Hematopoietic multipotent progenitor cell treated with erythropoietin and hydrocortisone succinate and interleukin-3 and kit ligand, for 8 days (in vitro differentiated cells): ENCODE results near the gene KIRREL1.
A peak's percentile ranks its signal among the peaks of the same experiment; 100 is the strongest.

Source experiments
- DNase-seq: peaks from one replicate; pipeline ENCODE4 v3.0.0-alpha.2; 2015

KIRREL1 gene

DNA sequence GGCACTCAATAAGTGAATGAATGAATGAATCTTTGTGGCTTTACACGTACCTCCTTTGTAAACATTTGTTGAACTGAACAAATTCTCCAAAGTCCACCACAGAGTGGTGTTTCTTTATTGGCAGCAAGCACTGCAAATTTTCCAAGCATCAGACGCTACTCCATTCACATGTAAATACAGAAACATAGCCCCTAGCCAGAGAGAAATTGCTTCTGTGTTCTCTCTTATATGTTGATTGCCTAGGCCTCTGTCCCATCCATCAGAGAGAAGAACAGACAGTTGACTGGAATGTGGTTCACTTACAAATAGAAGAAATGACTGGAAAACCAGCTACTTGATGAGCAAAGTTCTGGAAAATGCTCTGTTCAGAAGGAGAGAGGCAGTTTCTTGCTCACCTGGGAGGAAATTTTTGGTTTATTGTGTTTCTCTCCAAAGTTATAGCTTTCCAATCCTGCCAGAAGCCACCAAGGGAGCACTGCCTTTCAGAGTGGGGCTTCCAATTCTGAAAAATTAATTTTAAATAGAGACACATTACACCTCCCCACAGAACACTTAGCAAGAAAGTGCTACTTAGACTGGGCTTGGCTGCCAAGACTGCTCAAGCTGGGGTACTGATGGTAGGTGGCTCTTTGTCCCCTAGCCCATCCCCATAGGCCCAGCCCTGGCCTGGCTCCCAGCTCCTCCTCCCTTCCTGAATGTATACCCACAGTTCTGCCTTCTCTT is 18.1 kb upstream of the KIRREL1 start:
- no peak for DNase-seq

DNA sequence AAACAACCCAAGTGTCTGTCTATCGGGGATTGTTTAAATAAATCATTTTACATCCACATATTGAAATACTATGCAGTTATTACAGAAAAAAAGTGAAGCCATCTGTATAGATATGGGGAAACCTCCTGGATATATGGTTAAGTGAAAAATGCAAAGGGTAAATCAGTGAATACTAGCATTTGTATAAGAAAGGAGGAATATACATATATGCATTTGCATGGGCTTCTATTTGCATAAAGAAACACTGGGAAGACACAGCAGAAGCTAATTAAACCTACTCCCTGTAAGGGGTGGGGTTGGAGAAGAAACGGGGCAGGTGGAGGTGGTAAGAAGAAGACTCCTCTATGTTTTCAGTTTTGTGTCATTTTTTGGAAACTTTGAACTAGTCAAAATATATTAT is 16.6 kb upstream of the KIRREL1 start:
- no peak for DNase-seq

DNA sequence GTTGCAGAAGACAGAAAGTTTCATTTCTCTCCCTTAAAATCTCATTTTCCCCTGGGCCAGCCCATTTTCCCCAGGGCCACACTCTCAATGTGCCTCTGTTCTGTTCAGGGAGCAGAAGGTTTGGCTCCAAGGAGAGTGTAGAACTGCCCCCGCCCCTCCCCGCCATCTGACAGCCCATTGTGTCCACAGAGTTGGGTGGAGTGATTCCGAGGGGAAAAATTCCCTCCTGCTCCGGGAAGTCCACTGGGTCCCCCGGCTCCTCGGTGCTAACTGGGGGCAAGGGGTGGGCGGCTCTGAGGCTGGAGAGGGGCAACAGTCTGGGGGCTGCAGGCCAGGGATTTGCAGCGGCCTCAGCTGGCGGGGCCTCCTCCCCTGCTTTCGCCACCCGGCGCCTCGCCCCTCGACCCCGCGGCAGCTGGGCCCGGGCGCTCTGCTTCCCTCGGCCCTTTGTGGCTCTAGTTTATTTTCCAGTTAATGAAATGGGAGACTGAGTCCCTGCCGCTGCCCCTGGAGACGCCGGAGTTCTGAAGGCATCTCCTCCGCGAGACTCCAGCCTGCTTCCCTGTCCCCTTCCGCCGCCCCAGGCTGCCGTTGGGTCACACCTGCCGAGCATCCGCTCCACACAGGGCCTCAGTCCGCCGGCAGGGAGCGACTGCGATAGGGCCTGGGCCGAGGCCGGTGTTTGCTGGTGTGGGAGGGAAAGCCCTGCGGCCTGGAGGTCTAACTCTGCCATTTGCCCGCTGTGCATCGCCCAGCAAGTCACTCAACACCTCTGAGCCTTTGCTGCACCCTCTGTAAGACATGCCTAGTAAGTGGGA is 14.7 kb upstream of the KIRREL1 start:
- DNase-seq = no peak

DNA sequence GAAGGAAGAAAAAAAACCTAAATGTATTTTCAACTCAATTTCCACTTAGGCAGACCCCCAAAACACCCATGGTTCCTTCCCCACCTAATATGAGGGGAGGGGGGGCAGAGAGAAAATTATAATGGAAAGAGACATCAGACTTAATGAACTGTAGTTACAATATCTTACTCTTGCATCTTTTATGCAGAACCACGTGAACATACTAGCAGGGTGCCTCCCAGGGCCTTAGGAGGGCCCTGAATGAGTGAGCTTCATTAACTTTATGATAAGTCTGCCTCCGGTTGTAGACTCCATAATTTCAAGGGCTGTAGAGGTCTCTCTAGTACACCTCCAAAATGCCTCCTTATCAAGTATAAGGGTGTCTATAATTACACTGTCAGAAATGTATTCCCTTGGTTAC is 11.3 kb upstream of the KIRREL1 start:
- no peak for DNase-seq

DNA sequence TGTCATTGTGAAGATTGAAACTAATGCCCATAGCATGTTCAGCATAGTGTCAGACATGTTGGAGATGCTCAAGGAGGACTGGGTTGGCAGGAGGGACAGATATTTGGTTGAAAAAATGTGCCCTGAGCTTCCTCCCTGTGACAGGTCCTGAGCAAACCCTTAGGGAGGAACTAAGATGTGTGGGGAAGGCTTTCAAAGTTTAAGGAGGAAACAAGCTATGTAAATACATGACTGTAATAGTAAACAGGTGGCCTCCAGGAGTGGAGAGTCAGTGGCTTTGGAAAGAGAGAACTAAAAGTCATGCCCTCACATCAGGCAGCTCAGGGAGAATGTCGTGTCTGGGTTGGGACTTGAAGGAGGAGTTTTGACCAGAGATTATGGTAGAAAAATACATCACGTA is 9.7 kb upstream of the KIRREL1 start:
- DNase-seq = no peak

DNA sequence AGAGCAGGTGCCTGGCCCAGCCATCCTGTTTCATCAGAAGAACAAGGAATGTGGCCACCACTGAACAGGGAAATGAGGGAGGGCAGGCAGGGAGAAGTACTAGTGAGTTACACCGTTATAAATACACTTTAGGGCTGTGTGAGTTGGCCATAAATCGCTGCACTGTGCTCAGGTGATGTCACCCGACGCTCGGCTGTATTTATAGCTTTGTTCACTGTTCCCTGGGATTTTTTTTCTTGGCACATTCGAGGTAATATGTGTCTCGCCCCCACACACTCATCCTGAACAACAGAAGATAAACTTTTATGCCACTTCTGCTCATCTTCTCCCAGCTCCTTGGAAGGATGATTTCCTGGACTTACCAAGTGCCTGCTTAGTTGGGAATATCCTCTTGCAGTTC is 9.0 kb upstream of the KIRREL1 start:
- DNase-seq = no peak

DNA sequence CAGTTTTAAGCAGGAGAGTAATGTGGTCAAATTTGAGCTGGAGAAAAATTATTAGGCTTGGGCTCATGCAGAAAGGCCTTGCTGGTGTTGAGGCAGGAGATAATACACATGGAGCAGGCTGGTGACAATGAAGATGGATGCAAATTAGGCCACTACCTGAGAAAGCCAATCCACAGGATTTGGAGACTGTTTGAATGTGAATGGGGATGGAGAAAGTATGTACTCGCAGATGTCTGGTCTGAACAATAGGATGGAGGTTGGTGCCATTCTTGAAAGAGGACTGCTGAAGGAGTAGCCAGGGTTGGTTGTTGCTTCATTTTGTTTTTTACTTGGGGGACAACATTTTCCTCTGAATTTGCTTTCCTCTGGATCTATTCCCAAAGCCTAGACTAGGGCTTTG is 8.0 kb upstream of the KIRREL1 start:
- no peak for DNase-seq

DNA sequence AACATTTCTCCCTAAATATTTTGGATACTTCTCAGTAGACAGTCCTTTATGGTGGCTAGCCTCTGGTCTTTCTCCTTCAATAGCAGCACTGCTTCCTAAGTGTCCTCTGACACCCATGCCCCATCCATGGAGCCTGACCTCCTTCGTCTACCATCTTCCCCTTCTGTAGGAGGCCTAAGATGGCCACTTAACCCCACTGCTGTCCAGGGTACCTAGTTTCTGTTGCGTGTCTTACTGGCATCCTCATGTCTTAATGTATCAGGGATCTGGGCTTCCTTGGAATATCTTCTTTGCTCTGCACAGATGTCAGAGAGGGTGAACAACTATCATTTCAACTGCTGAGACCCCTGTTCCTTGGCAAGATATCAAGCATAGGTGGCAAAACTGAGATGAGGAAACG is 5.4 kb upstream of the KIRREL1 start:
- no peak for DNase-seq

DNA sequence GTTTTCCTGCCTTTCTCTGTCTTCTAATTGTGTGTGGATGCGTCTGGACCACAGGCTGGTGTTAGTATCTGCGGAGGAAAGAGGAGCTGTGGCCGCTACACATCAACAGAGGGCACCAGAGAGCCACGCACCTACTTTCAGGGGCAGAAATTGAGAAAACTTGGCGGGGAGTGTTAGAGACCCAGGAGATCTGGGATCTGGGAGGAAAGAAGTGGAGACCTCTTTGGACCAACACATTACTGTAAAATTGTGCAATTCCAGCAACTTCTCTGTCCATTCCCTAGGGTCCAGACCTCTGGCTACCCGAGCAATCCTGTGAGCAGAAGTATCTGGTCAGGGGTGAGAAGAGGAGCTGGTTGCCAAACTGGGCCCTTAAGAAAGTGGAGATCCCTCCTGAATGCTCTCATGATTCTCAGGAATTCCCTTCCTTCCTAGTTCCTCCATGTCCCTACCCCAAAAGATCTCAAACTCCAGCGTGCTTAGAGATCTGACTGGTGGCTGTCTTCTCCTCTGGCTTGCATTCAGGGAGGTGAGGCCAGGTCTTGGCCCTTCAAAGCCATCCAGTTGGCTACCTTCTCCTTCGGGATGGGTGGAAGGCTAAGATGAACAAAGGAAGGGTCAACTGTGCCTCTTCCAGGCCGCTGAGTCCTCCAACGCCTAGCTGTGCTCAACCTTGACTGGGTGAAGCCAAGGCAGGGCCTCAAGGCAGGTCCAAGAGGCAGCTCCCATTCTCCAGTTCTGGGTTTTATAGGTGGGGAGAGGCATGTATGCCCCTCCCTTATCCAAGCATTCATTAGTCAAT is 1.2 kb upstream of the KIRREL1 start:
- DNase-seq = peak; percentile 53

DNA sequence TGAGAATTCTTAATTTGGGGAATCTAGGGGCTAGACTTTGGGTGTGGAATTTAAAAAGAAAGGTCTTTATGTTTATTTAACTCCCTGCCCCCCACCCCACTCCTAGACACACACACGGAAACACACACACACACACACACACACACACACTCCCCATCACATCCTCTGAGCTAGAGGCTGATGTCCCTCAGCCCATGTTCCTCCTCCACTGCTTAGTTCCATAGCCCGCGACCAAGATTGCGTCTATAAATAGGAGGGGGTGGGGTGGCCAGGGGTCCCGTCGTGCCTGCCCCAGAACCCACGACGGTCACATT is 655 bp upstream of the KIRREL1 start:
- no peak for DNase-seq

DNA sequence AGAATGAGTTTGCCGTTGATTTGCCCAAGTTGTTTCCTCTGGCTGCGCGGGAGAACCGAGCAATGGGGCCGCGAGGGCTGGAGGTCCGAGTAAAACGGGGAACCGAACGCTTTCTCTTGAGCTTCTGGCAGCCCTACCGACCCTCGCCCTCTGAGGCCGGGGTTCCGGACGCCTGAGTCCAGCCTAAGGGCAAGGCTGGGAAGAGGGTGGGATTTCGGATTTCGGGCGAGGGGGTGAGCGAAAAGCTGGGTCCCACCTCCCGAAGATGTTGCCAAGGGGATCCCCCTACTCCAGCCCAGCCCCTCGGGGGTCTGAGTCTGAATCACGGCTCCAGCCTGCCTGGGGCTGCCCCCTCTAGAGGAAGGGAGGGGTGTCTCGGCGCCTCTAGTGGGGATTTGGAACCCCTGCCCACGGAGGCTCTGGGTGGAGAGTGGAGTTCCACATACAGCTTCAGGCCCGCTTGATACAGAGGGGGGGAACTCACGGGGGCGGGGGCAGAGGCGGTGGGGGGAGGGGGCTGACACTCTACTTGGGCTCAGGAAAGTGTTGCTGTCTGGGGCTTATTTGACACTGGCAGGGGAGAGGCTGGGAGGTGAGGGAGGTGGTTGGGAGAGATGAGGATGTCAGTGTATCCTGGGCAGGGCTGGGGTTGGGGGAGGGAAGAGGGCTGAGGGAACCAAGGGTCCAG is 617 bp downstream of the KIRREL1 start:
- no peak for DNase-seq

DNA sequence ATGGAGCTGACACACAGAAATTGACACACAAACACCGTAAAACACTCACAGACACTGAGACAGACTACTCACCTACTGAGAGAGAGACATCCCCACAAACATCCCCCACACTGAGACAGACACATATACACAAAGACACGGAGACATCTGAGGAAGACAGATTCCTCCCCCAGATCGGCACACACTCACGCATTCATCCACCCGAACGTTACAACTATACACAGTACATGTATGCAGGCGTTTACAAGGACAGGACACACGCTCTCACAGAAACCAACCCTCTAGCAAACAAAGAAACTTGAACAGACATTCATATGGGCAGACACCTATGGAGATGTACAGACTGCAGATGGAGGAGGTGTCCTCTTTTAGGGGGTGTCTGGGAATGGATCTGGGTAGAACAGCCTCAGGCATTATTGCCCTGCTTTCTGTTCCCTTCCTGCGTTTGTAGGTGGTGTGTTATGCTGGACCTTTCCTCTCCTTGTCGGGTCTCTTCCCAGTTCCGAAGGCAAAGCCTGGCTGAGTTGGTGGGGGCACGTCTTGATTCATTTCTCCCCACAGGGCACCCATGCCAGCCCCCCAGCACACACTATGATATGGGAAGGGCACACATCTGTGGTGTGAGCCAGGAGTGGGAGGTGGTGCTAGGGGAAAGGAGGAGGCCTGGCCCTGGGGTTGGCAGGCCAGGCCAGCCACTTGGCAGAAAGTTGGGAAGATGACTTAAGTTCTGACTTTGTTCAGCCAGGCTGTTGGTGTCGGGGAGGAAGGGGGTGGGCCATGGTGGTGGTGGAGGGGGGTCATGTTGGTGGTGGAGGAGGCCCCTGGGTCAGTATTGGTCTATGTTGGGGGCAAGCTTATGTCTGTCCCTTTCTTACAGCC is 1.5 kb downstream of the KIRREL1 start:
- DNase-seq = no peak

DNA sequence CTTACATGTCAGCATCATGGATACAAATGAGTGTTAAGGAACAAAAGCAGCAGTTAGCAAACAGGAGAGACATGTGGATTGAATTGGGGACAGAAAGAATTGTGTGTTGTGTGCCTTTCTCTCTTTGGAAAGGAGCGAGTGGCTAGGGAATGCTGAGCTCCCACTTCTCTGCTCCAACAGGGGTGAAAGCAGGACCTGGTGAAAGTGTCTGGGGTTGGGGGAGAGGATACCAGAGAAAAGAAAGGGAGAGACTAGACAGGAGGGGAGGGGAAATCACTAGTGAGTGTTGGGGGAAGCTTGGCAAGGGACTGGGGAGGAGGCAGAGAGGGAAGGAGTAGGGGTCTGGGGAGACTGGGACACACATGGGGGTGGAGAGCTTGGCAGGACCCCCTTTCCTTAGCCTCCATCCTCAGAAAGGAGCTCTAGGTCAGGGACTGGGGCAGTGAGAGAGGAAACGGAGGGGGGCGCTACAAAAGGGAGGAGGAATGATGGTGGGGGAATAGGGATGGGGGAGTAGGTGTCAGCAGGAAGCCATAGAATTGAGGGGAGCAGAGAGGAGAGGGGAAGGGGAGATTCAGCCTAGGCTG is 2.2 kb downstream of the KIRREL1 start:
- DNase-seq = no peak

DNA sequence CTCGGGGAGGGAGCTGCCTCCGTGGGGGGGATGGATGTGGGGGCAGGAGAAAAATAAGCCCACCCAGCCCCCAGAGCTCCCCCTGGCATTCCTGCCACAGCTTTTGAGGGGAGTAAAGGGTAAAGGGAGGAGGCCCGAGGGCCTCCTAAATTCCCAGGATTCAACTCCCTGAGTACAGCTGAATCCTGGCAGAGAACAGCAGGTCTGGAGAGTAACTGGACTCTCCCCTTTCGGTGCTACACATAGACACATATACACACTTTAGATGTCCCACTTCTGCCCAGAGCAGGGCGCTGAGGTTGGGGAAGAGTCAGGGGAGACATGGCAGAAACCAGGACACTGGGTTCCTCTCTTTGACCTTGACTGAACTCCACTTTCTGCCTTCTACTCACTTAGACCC is 3.0 kb downstream of the KIRREL1 start:
- no peak for DNase-seq

DNA sequence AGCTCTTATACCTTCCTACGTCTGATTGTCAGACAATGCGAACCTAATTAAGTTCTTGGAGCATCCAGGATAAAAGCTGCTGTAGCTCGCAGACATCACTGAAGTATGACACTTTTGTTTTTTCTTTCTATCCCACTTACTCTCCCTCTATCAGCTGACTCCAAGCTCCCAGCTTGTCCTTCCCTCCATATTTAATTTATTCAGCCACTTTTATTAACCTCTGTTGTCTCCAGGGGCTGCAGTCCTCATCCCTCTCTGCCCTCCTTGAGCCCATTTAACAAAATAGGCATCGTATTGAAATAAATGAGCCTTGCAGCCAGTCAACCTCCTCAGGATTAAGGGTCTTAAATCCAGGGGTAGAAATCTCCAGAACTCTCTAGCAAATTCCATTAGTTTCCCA is 7.1 kb downstream of the KIRREL1 start:
- DNase-seq = no peak

DNA sequence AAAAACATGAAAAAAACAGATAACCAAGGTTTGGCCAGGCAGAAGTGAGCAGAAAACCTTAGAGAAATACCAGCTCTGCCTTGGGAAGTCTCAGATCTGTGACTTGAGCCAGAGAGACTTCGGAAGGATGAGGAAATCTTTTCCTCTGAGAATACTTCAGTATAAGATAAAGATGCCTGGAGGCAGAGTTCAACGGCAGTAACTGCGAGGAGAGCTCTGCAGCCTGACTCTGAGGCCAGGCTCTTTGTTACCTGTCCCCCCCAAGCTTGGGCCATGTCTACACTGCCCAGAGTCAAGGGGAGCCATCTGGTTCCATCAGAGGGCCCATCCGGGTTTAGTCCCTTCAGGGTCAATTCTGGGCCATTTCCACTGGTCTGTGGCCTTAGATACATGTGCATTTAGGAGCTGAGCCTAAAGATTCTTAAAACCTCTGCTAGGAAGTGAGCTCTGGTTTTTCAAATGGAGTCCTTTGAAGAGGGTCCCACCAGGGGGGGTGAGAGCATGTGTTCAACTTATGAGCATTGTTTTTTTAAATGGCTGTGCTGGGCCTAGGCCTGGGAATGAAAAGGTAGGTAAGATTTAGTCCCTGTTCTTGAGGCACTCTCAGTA is 8.7 kb downstream of the KIRREL1 start:
- no peak for DNase-seq

DNA sequence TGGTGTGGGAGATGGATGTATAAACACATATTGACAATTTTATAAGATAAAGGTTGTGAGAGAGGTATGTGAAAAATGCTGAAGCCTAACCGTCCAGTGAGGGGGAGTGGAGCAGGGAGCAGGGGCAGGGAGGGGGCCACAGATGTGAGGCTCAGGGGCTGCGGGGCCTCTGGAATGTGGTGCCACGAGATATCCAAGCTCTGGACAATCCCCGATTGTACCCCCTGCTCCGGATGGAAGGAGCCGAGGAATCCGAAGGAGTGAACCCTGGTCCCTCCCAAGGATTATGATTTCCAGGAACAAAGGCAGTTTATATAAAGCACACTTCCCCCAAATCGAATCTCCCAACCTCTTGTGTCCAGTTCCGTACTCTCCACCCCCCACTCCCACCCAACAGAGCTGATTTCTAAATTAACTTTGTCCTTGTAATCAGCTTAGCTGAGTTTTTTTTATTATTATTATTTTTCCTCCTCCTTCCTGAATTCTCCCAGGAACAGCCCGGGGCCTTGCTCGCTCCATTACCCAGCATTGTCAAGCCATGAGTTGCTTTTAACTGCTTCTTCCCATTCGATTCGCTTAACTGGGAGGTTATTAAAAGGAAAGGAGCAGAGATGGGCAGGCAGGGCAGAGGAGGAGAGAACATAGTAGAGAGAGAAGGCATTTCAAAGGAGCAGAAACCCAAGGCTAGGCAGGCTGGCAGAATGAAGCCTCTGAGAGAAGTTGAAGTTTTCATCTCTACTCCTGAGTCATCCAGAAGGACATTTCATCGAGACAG is 9.4 kb downstream of the KIRREL1 start:
- DNase-seq = no peak

DNA sequence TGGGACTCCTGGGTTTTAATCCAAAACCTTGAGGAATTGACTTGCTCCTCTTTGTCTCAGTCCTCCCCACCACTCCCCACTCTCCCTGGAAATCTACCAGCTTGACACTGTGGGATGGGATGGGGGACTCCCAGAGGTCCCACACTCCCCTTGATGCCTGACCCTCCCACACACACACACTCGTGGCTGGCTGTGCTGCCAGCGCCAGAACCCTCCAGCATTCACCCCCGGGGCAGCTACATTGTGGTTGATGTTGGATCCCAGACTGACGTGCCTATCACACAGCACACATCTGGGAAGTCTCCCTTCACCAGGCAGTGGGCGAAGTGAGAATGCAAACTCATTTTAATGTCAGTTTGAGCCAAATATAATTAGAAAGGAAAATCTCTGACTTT is 10.0 kb downstream of the KIRREL1 start:
- no peak for DNase-seq

DNA sequence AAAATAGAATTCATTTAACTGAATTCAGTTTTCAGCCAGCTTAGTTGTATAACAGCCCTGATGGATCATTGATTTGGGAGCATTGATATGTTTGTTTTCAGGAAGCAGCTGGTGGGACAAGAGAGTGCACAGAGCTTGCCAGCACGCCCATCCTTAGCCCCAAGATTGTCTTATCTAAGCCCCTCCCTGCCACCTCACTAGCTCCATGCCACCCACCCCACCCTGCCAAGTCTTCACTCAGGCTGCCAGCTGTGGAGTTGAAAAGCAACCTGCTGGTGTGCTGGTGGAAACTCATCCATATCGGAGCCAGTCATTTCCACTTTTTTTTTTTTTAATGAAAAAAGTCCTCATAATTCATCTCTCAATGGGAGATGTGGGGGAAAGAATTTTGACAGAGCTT is 11.8 kb downstream of the KIRREL1 start:
- peak; percentile 69 for DNase-seq

DNA sequence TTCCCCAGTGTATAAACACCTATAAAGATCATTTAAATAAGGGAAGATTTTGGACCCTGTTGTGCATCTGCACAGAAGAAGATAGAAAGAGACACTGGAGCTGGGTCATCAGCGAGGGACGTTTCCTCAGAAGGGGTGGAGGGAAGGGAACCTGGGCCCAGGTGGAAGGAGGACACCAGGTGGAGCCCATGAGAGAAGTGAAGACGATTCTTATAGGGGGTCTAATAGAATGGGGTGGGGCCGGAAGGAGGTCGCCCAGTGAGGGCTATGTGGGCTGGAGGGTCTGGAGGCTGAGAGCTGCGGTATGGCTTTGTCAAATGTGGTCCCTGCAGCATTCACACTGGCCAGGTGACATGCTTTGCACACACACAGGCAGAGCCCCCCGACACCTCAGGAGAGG is 13.7 kb downstream of the KIRREL1 start:
- no peak for DNase-seq
